HEK293 (cell line): Measurements from ENCODE around the gene ANKRA2.

Source experiments
- CTCF ChIA-PET: fragments of 350-600 bp; formaldehyde crosslinking; extraction: SDS; loops from one replicate; lab custom pipeline; 2021; ENCODE audit warnings: antibody characterized with exemption; lab: Yijun Ruan, JAX
- POLR2A ChIA-PET: fragments of 300-600 bp; formaldehyde crosslinking; extraction: SDS; loops from one replicate; lab custom pipeline; 2020; ENCODE audit warnings: antibody characterized with exemption, inconsistent platforms; lab: Yijun Ruan, JAX
- H3K27ac ChIP-seq: fragments of 200-500 bp; sonication (Bioruptor generic); 2 replicates; pipeline ENCODE4 v1.5.1; 2014; ENCODE audit warnings: low read depth, low read length, control low read depth, inconsistent platforms; ENCODE audit errors: extremely low read depth
- H3K36me3 ChIP-seq, 2 experiments: fragments of 200-500 bp in 1 of 2; sonication (Bioruptor generic) in 1 of 2; 1 replicate in 1 of 2; 2 replicates in 1 of 2; pipeline ENCODE4 v1.5.1; 2014 to 2017; ENCODE audit warnings: inconsistent platforms in 2 of 2, low read length in 2 of 2; ENCODE audit not compliant: control insufficient read depth in 2 of 2, insufficient read depth in 1 of 2
- H3K4me1 ChIP-seq: fragments of 200-500 bp; sonication (Bioruptor generic); 2 replicates; pipeline ENCODE4 v1.5.1; 2014; ENCODE audit warnings: mild to moderate bottlenecking, low read length, inconsistent platforms; ENCODE audit not compliant: control insufficient read depth, insufficient read depth
- H3K4me3 ChIP-seq: 2 replicates; pipeline ENCODE4 v1.5.1; 2011; ENCODE audit warnings: low read depth, mild to moderate bottlenecking, control low read depth, low read length, moderate library complexity
- H3K9me3 ChIP-seq: fragments of 200-500 bp; sonication (Bioruptor generic); 2 replicates; pipeline ENCODE4 v1.5.1; 2014; ENCODE audit warnings: low read depth, low read length, inconsistent platforms; ENCODE audit not compliant: control insufficient read depth, insufficient read depth
- BCL11A ChIP-seq: fragments of 450-650 bp; formaldehyde crosslinking; IDR thresholded peaks from 2 replicates; pipeline ENCODE4 v1.5.1; 2016; ENCODE audit warnings: low read depth, missing biosample characterization, missing genetic modification characterization
- KLF1 ChIP-seq: fragments of 450-650 bp; formaldehyde crosslinking; IDR thresholded peaks from 2 replicates; pipeline ENCODE4 v1.5.1; 2016; ENCODE audit warnings: missing biosample characterization, missing genetic modification characterization
- KLF16 ChIP-seq: fragments of 450-650 bp; formaldehyde crosslinking; IDR thresholded peaks from 2 replicates; pipeline ENCODE4 v1.5.1; 2017; ENCODE audit warnings: missing biosample characterization, missing genetic modification characterization
- KLF17 ChIP-seq: fragments of 450-650 bp; formaldehyde crosslinking; IDR thresholded peaks from 2 replicates; pipeline ENCODE4 v1.5.1; 2016; ENCODE audit warnings: missing biosample characterization, missing genetic modification characterization
- PRDM2 ChIP-seq: fragments of 450-650 bp; formaldehyde crosslinking; IDR thresholded peaks from 2 replicates; pipeline ENCODE4 v1.5.1; 2016; ENCODE audit warnings: missing biosample characterization, missing genetic modification characterization, borderline replicate concordance
- SETDB1 ChIP-seq: IDR thresholded peaks from one replicate; pipeline ENCODE4 v1.6.1; 2017; ENCODE audit warnings: mild to moderate bottlenecking, low read length, moderate library complexity, mixed read lengths; ENCODE audit not compliant: insufficient read length
- SP3 ChIP-seq: fragments of 450-650 bp; formaldehyde crosslinking; IDR thresholded peaks from 2 replicates; pipeline ENCODE4 v1.5.1; 2016; ENCODE audit warnings: missing biosample characterization, missing genetic modification characterization
- ZBTB26 ChIP-seq: fragments of 450-650 bp; formaldehyde crosslinking; optimal IDR thresholded peaks from 2 replicates; pipeline ENCODE3; 2016; ENCODE audit warnings: missing biosample characterization, mild to moderate bottlenecking, missing genetic modification characterization
- ZNF114 ChIP-seq: fragments of 450-650 bp; formaldehyde crosslinking; IDR thresholded peaks from 2 replicates; pipeline ENCODE4 v1.5.0; 2017; ENCODE audit warnings: missing biosample characterization, missing genetic modification characterization
- ZNF121 ChIP-seq: fragments of 450-650 bp; formaldehyde crosslinking; IDR thresholded peaks from 2 replicates; pipeline ENCODE4 v1.5.1; 2016; ENCODE audit warnings: missing biosample characterization, missing genetic modification characterization
- ZNF140 ChIP-seq: fragments of 450-650 bp; formaldehyde crosslinking; IDR thresholded peaks from 2 replicates; pipeline ENCODE4 v1.5.1; 2016; ENCODE audit warnings: missing biosample characterization, missing genetic modification characterization
- ZNF18 ChIP-seq: fragments of 450-650 bp; formaldehyde crosslinking; IDR thresholded peaks from 2 replicates; pipeline ENCODE4 v1.5.1; 2016; ENCODE audit warnings: missing biosample characterization, missing genetic modification characterization
- ZNF184 ChIP-seq: fragments of 450-650 bp; IDR thresholded peaks from 2 replicates; pipeline ENCODE4 v1.5.1; 2018; ENCODE audit warnings: missing biosample characterization, mild to moderate bottlenecking, missing genetic modification characterization
- ZNF211 ChIP-seq: fragments of 450-650 bp; formaldehyde crosslinking; IDR thresholded peaks from 2 replicates; pipeline ENCODE4 v1.5.1; 2016; ENCODE audit warnings: low read depth, missing biosample characterization, missing genetic modification characterization
- ZNF223 ChIP-seq: fragments of 450-650 bp; formaldehyde crosslinking; IDR thresholded peaks from 2 replicates; pipeline ENCODE4 v1.5.1; 2016; ENCODE audit warnings: missing biosample characterization, missing genetic modification characterization
- ZNF449 ChIP-seq: fragments of 450-650 bp; formaldehyde crosslinking; IDR thresholded peaks from 2 replicates; pipeline ENCODE4 v1.5.1; 2017; ENCODE audit warnings: missing biosample characterization, mild to moderate bottlenecking, missing genetic modification characterization, moderate library complexity
- ZNF560 ChIP-seq: fragments of 450-650 bp; formaldehyde crosslinking; IDR thresholded peaks from 2 replicates; pipeline ENCODE4 v1.5.1; 2017; ENCODE audit warnings: missing biosample characterization, missing genetic modification characterization, borderline replicate concordance
- ZNF571 ChIP-seq: fragments of 450-650 bp; formaldehyde crosslinking; IDR thresholded peaks from 2 replicates; pipeline ENCODE4 v1.5.0; 2017; ENCODE audit warnings: missing biosample characterization, missing genetic modification characterization
- ZNF585B ChIP-seq: fragments of 450-650 bp; formaldehyde crosslinking; IDR thresholded peaks from 2 replicates; pipeline ENCODE4 v1.5.1; 2016; ENCODE audit warnings: missing biosample characterization, missing genetic modification characterization
- ZNF596 ChIP-seq: fragments of 450-650 bp; IDR thresholded peaks from 2 replicates; pipeline ENCODE4 v1.5.0; 2018; ENCODE audit warnings: missing biosample characterization, mild to moderate bottlenecking, missing genetic modification characterization, moderate library complexity
- ZNF677 ChIP-seq: fragments of 450-650 bp; IDR thresholded peaks from 2 replicates; pipeline ENCODE4 v1.5.0; 2018; ENCODE audit warnings: missing biosample characterization, mild to moderate bottlenecking, missing genetic modification characterization, moderate library complexity
- ZNF768 ChIP-seq: fragments of 450-650 bp; formaldehyde crosslinking; IDR thresholded peaks from 2 replicates; pipeline ENCODE4 v1.5.1; 2018; ENCODE audit warnings: missing biosample characterization, mild to moderate bottlenecking, missing genetic modification characterization

The ANKRA2 gene

GRCh38 chr5:73542020-73542419, 23.4 kb downstream of the ANKRA2 start:
- Histone ChIP-seq H3K36me3 (no peaks in the 10 kb centered on the region), H3K27ac (no peak overlapping the region), H3K9me3 (no peaks in the 10 kb centered on the region), H3K4me3 (no peak overlapping the region), H3K4me1 (no peaks in the 10 kb centered on the region)
- ChIA-PET CTCF (interaction anchor here (2.4 kb wide), 1 partner anchor 22 kb away, joined by 15 read pairs; no protein-coding TSS in a partner anchor), POLR2A (no interaction called here)
- TF ChIP-seq ZNF596 (tag by site-specific recombination) (no peak), ZNF18 (no peak), SETDB1 (no peak), ZBTB26 (tag by site-specific recombination) (no peak), ZNF223 (tag by site-specific recombination) (no peak), KLF1 (tag by site-specific recombination) (no peak), ZNF571 (tag by site-specific recombination) (no peak), ZNF585B (tag by site-specific recombination) (no peak), ZNF140 (tag by site-specific recombination) (no peak), ZNF114 (tag by site-specific recombination) (no peak), KLF17 (tag by site-specific recombination) (no peak)

- Histone ChIP-seq H3K9me3 (no peaks in the 10 kb centered on the region), H3K4me1 (no peaks in the 10 kb centered on the region), H3K36me3 (no peaks in the 10 kb centered on the region), H3K4me3 (no peak overlapping the region), H3K27ac (no peak overlapping the region)
- ChIA-PET CTCF (interaction anchor here (2.4 kb wide), 1 partner anchor 20 kb away, joined by 15 read pairs; no protein-coding TSS in a partner anchor), POLR2A (no interaction called here)
- TF ChIP-seq ZNF677 (no peak), ZNF560 (tag by site-specific recombination) (no peak), ZNF184 (no peak), BCL11A (tag by site-specific recombination) (no peak), ZNF449 (tag by site-specific recombination) (no peak), ZNF121 (tag by site-specific recombination) (no peak), ZNF596 (tag by site-specific recombination) (no peak), ZNF768 (no peak), KLF1 (tag by site-specific recombination) (no peak), ZNF211 (tag by site-specific recombination) (no peak), KLF16 (tag by site-specific recombination) (no peak), SP3 (no peak), PRDM2 (tag by site-specific recombination) (no peak)
Measured at GRCh38 chr5:73540192-73540591, 25.2 kb downstream of the ANKRA2 start.
